GM10248 (cell line): ENCODE data around the gene ETFBKMT.

Experiments
- CTCF ChIA-PET: fragments of 300-600 bp; sonication (Branson Sonifier 250); formaldehyde crosslinking; extraction: SDS; loops from one replicate; lab custom pipeline; 2021; ENCODE audit warnings: antibody characterized with exemption; lab: Yijun Ruan, JAX
- POLR2A ChIA-PET: fragments of 350-650 bp; sonication (Branson Sonifier 250); formaldehyde crosslinking; extraction: SDS; loops from one replicate; lab custom pipeline; 2020; ENCODE audit warnings: antibody characterized with exemption; lab: Yijun Ruan, JAX
- DNase-seq: peaks from one replicate; pipeline ENCODE4 v3.0.0; 2012; ENCODE audit errors: extremely low spot score
- TF ChIP-seq, protein P1 (sequence below): IDR thresholded peaks from 2 replicates; pipeline ENCODE4 v1.5.1; 2012; ENCODE audit warnings: mild to moderate bottlenecking, low read depth; ENCODE audit errors: extremely low read depth, missing control alignments, control extremely low read depth

The ETFBKMT gene

DNA sequence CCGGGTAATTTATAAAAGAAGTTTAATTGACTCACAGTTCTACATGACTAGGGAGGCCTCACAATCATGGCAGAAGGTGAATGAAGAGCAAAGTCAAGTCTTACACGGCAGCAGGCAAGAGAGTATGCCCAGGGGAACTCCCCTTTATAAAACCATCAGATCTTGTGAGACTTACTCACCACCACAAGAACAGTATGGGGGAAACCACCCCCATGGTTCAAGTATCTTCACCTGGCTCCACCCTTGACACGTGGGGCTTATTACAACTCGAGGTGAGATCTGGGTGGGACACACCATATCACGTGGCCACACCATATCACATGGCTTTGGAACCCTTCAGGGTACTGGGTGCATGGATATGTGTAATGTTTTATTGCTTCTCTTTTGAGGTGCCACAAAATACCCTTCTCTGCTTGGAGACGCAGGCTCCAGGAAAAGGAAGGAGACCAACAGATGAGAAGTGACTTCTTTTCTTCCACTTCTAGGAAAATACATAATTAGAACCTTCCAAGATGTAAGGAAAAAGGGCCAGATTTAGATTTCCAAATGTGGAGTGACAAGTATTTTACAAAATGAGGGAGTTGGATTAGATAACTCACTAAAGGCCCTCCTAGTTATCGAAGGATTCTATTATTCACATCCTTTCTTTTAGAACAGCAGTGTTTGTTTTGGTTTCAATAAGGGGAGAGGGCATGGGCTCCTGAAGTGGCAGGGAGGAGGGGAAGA is 33.1 kb upstream of the ETFBKMT start:
- ChIA-PET POLR2A (no interaction called here), CTCF (interaction anchor here (1.0 kb wide), 1 partner anchor 17 kb away, joined by 3 read pairs; no protein-coding TSS in a partner anchor)
- DNase-seq, result no peak
- TF ChIP-seq, protein P1, sequence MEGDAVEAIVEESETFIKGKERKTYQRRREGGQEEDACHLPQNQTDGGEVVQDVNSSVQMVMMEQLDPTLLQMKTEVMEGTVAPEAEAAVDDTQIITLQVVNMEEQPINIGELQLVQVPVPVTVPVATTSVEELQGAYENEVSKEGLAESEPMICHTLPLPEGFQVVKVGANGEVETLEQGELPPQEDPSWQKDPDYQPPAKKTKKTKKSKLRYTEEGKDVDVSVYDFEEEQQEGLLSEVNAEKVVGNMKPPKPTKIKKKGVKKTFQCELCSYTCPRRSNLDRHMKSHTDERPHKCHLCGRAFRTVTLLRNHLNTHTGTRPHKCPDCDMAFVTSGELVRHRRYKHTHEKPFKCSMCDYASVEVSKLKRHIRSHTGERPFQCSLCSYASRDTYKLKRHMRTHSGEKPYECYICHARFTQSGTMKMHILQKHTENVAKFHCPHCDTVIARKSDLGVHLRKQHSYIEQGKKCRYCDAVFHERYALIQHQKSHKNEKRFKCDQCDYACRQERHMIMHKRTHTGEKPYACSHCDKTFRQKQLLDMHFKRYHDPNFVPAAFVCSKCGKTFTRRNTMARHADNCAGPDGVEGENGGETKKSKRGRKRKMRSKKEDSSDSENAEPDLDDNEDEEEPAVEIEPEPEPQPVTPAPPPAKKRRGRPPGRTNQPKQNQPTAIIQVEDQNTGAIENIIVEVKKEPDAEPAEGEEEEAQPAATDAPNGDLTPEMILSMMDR, result no peak

DNA sequence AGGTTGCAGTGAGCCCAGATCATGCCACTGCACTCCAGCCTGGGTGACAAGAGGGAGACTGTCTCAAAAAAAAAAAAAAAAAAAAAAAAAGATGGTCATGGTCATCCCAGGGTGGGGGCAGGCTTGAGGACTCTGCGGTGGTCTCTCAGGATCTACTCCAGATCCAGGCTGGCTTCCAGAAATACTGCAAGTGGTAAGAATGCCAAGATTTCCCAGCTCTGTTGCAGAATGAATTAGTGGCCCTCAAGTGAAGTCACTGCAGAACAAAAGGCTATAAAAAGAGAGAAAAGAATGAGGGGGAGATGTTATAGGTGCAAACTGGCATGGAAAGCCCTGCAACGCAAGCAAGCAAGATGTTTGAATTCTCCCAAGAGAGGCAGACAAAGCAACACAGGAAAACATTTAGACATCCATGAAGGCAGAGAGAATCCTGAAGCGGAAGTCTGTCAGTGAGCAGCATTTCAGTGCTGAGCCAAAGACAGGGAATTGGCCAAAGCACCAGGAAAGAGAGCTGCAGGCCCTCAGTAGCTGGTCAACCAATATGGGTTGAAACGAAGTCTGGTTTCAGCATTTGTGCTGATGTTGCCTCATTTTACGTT is 31.9 kb upstream of the ETFBKMT start:
- POLR2A ChIA-PET, result interaction anchor here (0.5 kb wide), 1 partner anchor 302 kb away, joined by 5 read pairs; the partner anchor contains the start of gene SINHCAF
- TF ChIP-seq, protein P1, result no peak
- CTCF ChIA-PET, result interaction anchor here (1.0 kb wide), 2 partner anchors 18 to 225 kb away, joined by 3 read pairs; no protein-coding TSS in a partner anchor
- DNase-seq, result no peak

DNA sequence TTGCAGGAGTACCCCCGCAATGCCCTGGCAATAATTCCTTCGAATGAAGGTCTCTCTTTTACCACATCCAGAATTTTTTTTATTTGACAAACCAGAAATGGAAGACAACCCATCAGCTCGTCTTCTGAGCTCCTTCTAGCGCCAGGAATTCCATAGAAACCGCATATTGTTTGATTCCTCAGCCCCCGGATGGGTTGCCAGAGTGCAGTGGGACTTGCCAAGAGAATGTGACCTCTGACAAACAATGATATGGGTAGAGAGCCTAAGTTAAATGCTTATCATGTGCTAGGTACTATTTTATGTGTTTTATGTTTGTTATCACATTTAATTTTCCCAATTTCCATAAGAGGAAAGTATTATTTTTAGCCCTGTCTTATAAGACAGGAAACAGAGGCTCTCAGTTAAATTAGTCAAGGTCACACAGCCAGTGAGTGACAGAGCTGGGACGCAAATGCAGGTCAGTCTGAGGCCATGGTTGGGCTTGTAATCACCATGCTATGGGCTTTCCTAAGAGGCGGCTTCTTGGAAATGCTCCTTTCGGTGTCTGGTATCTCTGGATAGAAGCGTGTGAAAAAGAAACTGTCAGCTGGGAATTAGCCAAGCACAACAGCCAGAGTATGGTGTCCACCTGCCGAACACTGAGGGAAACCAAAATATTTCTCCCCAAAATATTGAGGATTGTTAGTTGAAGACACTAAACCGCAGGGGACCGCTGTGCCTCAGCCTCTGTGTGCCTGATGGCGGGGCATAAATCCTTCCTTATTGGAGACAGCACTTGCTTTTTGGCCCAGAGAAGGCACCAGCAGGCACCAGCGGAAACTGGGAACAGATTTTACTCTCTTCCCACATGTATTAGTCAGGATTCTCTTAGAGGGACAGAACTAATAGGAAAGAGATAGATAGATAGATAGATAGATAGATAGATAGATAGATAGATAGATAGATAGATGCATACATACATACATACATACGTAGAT is 29.4 kb upstream of the ETFBKMT start:
- ChIA-PET CTCF (interaction anchor here (0.6 to 4.6 kb wide), 2 partner anchors 27 to 226 kb away, joined by 3 to 25 read pairs; no protein-coding TSS in a partner anchor), POLR2A (no interaction called here)
- TF ChIP-seq, protein P1, result no peak
- DNase-seq, result no peak

DNA sequence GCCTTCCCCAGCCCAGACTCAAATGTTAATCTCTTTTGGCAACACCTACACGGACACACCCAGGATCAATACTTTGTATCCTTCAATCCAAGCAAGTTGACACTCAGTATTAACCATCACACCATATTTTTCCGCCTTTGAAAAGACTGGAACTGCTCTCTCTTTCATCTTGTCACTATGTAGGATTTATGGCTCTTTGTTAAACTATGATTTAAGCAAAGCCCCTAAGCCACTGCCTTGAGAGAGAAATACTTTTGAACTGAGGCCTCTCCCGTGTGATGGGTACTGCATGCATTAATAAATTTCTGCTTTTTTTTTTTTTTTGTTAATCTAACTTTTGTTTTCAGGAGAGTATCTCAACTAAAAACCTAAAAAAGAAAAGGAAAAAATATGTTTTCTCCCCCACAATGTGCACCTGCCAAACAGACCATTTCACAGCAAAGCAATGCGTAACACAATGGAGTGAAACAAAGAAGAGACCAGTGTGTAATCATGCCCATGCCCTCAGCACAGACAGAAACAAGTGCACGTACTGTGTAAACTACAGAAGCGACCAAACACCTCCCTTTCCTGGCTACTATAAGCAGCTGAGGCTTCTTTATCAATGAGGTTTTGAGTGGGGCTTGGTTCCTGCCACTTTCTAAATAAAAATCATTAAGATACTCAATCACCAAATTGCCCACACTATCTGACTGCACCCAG is 28.3 kb upstream of the ETFBKMT start:
- TF ChIP-seq, protein P1, result no peak
- CTCF ChIA-PET, result interaction anchor here (1.1 to 4.6 kb wide), 2 partner anchors 227 to 360 kb away, joined by 3 to 25 read pairs; no protein-coding TSS in a partner anchor
- DNase-seq, result no peak
- POLR2A ChIA-PET, result no interaction called here

DNA sequence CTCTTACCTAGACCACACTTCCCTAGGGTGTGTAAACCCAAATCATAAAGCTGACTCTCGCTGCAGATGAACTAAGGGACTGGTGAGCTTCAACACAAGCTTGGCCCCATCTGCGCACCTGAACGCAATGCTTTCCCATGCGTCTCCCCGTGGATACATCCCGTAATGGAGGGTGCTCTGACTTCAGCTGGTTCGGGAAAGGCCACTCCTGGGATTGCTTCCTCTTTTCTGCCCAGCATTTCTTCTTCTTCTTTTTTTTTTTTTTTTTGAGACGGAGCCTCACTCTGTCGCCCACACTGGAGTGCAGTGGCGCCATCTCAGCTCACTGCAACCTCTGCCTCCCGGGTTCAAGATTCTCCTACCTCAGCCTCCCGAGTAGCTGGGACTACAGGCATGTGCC is 27.7 kb upstream of the ETFBKMT start:
- DNase-seq, result no peak
- CTCF ChIA-PET, result interaction anchor here (0.7 to 4.6 kb wide), 4 partner anchors 10 to 380 kb away, joined by 3 to 25 read pairs (median 3); no protein-coding TSS in a partner anchor

More for the DNA sequence above, 27.7 kb upstream of the ETFBKMT start:
- TF ChIP-seq, protein P1, result no peak
- POLR2A ChIA-PET, result no interaction called here
